T-helper 1 cell treated with Interleukin-12 subunit alpha and Interleukin-12 subunit beta and Interleukin-4 antibody, amounts not matched to agents 30 μg/mL and 1 μg/mL, for 36 hours (primary cell): ENCODE data around the gene FILIP1L.

Experiments used
- H3K27ac Mint-ChIP-seq: one replicate; pipeline ENCODE4 v1.8.0; 2021; ENCODE audit warnings: mild to moderate bottlenecking, mixed read lengths
- H3K27me3 Mint-ChIP-seq: one replicate; pipeline ENCODE4 v1.8.0; 2021; ENCODE audit warnings: low read depth, mixed read lengths
- H3K36me3 Mint-ChIP-seq: one replicate; pipeline ENCODE4 v1.8.0; 2021; ENCODE audit warnings: low read depth, mixed read lengths
- H3K4me1 Mint-ChIP-seq: one replicate; pipeline ENCODE4 v1.8.0; 2021; ENCODE audit warnings: low read depth, mixed read lengths
- H3K4me3 Mint-ChIP-seq: one replicate; pipeline ENCODE4 v1.8.0; 2021; ENCODE audit warnings: mild to moderate bottlenecking, moderate library complexity, mixed read lengths
- H3K9me3 Mint-ChIP-seq: one replicate; pipeline ENCODE4 v1.8.0; 2021; ENCODE audit warnings: mixed read lengths

The FILIP1L gene

GRCh38 chr3:99823723-99824711 is 290.3 kb downstream of the FILIP1L start:
- no peaks in the 10 kb centered on the region for H3K27me3 Mint-ChIP-seq
- no peak overlapping the region for H3K27ac Mint-ChIP-seq
- no peaks in the 10 kb centered on the region for H3K9me3 Mint-ChIP-seq
- peaks cover 2% of the 10 kb centered on the region for H3K36me3 Mint-ChIP-seq
- H3K4me3 Mint-ChIP-seq = no peak overlapping the region
- H3K4me1 Mint-ChIP-seq = peaks cover 10% of the 10 kb centered on the region

- H3K36me3 Mint-ChIP-seq = peaks cover 2% of the 10 kb centered on the region
- H3K4me1 Mint-ChIP-seq = peaks cover 26% of the 10 kb centered on the region
- H3K9me3 Mint-ChIP-seq = no peaks in the 10 kb centered on the region
- H3K27ac Mint-ChIP-seq = peak overlapping the region; percentile 29
- H3K27me3 Mint-ChIP-seq = no peaks in the 10 kb centered on the region
- H3K4me3 Mint-ChIP-seq = peak overlapping the region; percentile 89
Measured at GRCh38 chr3:99818818-99819217, 295.5 kb downstream of the FILIP1L start.

GRCh38 chr3:99817437-99818240 is 296.7 kb downstream of the FILIP1L start, which contains the start of gene CMSS1:
TSS of gene CMSS1 (plus strand) at chr3:99817862.
- H3K9me3 Mint-ChIP-seq = no peaks in the 10 kb centered on the region
- peak within 1 kb of the TSS; percentile 89 for H3K27ac Mint-ChIP-seq
- no peaks in the 10 kb centered on the region for H3K36me3 Mint-ChIP-seq
- peak within 1 kb of the TSS; percentile 89 for H3K4me3 Mint-ChIP-seq
- H3K4me1 Mint-ChIP-seq = peaks cover 26% of the 10 kb centered on the region
- H3K27me3 Mint-ChIP-seq = no peaks in the 10 kb centered on the region

- Mint-ChIP-seq H3K4me1 (peaks cover 26% of the 10 kb centered on the region), H3K4me3 (peak overlapping the region; percentile 89), H3K27me3 (peaks cover 4% of the 10 kb centered on the region), H3K9me3 (no peaks in the 10 kb centered on the region), H3K27ac (peak overlapping the region; percentile 89), H3K36me3 (no peaks in the 10 kb centered on the region)
Measured at GRCh38 chr3:99817047-99817436, 297.3 kb downstream of the FILIP1L start.

- no peak overlapping the region for H3K27ac Mint-ChIP-seq
- H3K36me3 Mint-ChIP-seq = peaks cover 5% of the 10 kb centered on the region
Measured at GRCh38 chr3:99810403-99810802, 303.9 kb downstream of the FILIP1L start.

GRCh38 chr3:99809565-99809964 is 304.7 kb downstream of the FILIP1L start:
- Mint-ChIP-seq H3K9me3 (peaks cover 10% of the 10 kb centered on the region), H3K27ac (no peak overlapping the region)

More at GRCh38 chr3:99810403-99810802, 303.9 kb downstream of the FILIP1L start:
- Mint-ChIP-seq H3K9me3 (peaks cover 6% of the 10 kb centered on the region), H3K27me3 (peaks cover 10% of the 10 kb centered on the region), H3K4me3 (no peak overlapping the region), H3K4me1 (no peaks in the 10 kb centered on the region)

GRCh38 chr3:99808163-99808794 is 306.0 kb downstream of the FILIP1L start:
- Mint-ChIP-seq H3K4me3 (no peak overlapping the region), H3K36me3 (peaks cover 6% of the 10 kb centered on the region)

More at GRCh38 chr3:99809565-99809964, 304.7 kb downstream of the FILIP1L start:
- Mint-ChIP-seq H3K27me3 (peaks cover 10% of the 10 kb centered on the region), H3K4me3 (no peak overlapping the region), H3K4me1 (no peaks in the 10 kb centered on the region), H3K36me3 (peaks cover 6% of the 10 kb centered on the region)

GRCh38 chr3:99805160-99805559 is 309.1 kb downstream of the FILIP1L start:
- H3K4me3 Mint-ChIP-seq = no peak overlapping the region
- peaks cover 6% of the 10 kb centered on the region for H3K36me3 Mint-ChIP-seq
- H3K9me3 Mint-ChIP-seq = peaks cover 15% of the 10 kb centered on the region
- peaks cover 4% of the 10 kb centered on the region for H3K27me3 Mint-ChIP-seq
- no peaks in the 10 kb centered on the region for H3K4me1 Mint-ChIP-seq
- H3K27ac Mint-ChIP-seq = no peak overlapping the region

More at GRCh38 chr3:99808163-99808794, 306.0 kb downstream of the FILIP1L start:
- peaks cover 10% of the 10 kb centered on the region for H3K27me3 Mint-ChIP-seq
- no peak overlapping the region for H3K27ac Mint-ChIP-seq
- H3K4me1 Mint-ChIP-seq = no peaks in the 10 kb centered on the region
- peaks cover 15% of the 10 kb centered on the region for H3K9me3 Mint-ChIP-seq

- H3K9me3 Mint-ChIP-seq = peaks cover 15% of the 10 kb centered on the region
- no peak overlapping the region for H3K4me3 Mint-ChIP-seq
- H3K36me3 Mint-ChIP-seq = peaks cover 6% of the 10 kb centered on the region
- H3K4me1 Mint-ChIP-seq = no peaks in the 10 kb centered on the region
- H3K27me3 Mint-ChIP-seq = peaks cover 3% of the 10 kb centered on the region
- no peak overlapping the region for H3K27ac Mint-ChIP-seq
Measured at GRCh38 chr3:99803297-99803696, 311.0 kb downstream of the FILIP1L start.

- Mint-ChIP-seq H3K36me3 (no peaks in the 10 kb centered on the region), H3K9me3 (peaks cover 3% of the 10 kb centered on the region), H3K4me3 (no peak overlapping the region), H3K27ac (no peak overlapping the region), H3K4me1 (no peaks in the 10 kb centered on the region), H3K27me3 (peaks cover 3% of the 10 kb centered on the region)
Measured at GRCh38 chr3:99799422-99799821, 314.9 kb downstream of the FILIP1L start.

GRCh38 chr3:99795573-99795972 is 318.7 kb downstream of the FILIP1L start:
- Mint-ChIP-seq H3K27me3 (peaks cover 7% of the 10 kb centered on the region), H3K4me3 (no peak overlapping the region), H3K27ac (no peak overlapping the region), H3K4me1 (no peaks in the 10 kb centered on the region), H3K9me3 (no peaks in the 10 kb centered on the region), H3K36me3 (no peaks in the 10 kb centered on the region)

GRCh38 chr3:99794485-99794884 is 319.8 kb downstream of the FILIP1L start:
- Mint-ChIP-seq H3K9me3 (no peaks in the 10 kb centered on the region), H3K36me3 (no peaks in the 10 kb centered on the region), H3K4me1 (no peaks in the 10 kb centered on the region), H3K27ac (no peak overlapping the region), H3K4me3 (no peak overlapping the region), H3K27me3 (peaks cover 14% of the 10 kb centered on the region)

- H3K36me3 Mint-ChIP-seq = no peaks in the 10 kb centered on the region
- peaks cover 21% of the 10 kb centered on the region for H3K27me3 Mint-ChIP-seq
- no peaks in the 10 kb centered on the region for H3K9me3 Mint-ChIP-seq
- H3K4me1 Mint-ChIP-seq = no peaks in the 10 kb centered on the region
- H3K27ac Mint-ChIP-seq = no peak overlapping the region
- H3K4me3 Mint-ChIP-seq = no peak overlapping the region
Measured at GRCh38 chr3:99789011-99789721, 325.1 kb downstream of the FILIP1L start.
